WTC11 (cell line): ENCODE measurements around the gene S100B. TPM values are rescaled to one million over a fixed set of nuclear protein-coding genes. Genes with fewer than 3 reads are reported as not detected.

Source experiments
- ATAC-seq: fragments of 200-7000 bp; cut with Tn5 transposase; 2 replicates; pipeline ENCODE4 v1.10.0; 2021; ENCODE audit warnings: mild to moderate bottlenecking, moderate library complexity
- CTCF ChIA-PET: fragments of 300-600 bp; sonication (Branson Sonifier 250); formaldehyde crosslinking; loops from one replicate; lab custom pipeline; 2021; ENCODE audit warnings: antibody characterized with exemption; lab: Charles Lee
- POLR2A ChIA-PET: fragments of 350-600 bp; sonication (Branson Sonifier 250); formaldehyde crosslinking; loops from one replicate; lab custom pipeline; 2021; ENCODE audit warnings: antibody characterized with exemption; lab: Charles Lee
- DNase-seq: peaks from one replicate; pipeline ENCODE4 v3.0.0; 2021; ENCODE audit warnings: low spot score
- H3K27ac Mint-ChIP-seq: 2 replicates; pipeline ENCODE4 v1.8.0; 2021; ENCODE audit warnings: mixed read lengths
- H3K27me3 Mint-ChIP-seq: 2 replicates; pipeline ENCODE4 v1.8.0; 2021; ENCODE audit warnings: low read depth, mild to moderate bottlenecking, moderate library complexity, mixed read lengths
- H3K36me3 Mint-ChIP-seq: 2 replicates; pipeline ENCODE4 v1.8.0; 2021; ENCODE audit warnings: mixed read lengths
- H3K4me1 Mint-ChIP-seq: 2 replicates; pipeline ENCODE4 v1.8.0; 2022; ENCODE audit warnings: mixed read lengths
- H3K4me3 Mint-ChIP-seq: 2 replicates; pipeline ENCODE4 v1.8.0; 2021; ENCODE audit warnings: mild to moderate bottlenecking, moderate library complexity, mixed read lengths
- H3K9me3 Mint-ChIP-seq: 2 replicates; pipeline ENCODE4 v1.8.0; 2021; ENCODE audit warnings: mixed read lengths
- AR ChIP-seq: fragments of 250-450 bp; sonication (Bioruptor Pico); IDR thresholded peaks from 2 replicates; pipeline ENCODE4 v1.9.0; 2021; ENCODE audit warnings: mild to moderate bottlenecking
- ATF3 ChIP-seq: sonication (generic); formaldehyde crosslinking; conservative IDR thresholded peaks from 2 replicates; pipeline ENCODE4 v1.8.1; 2022; ENCODE audit warnings: mild to moderate bottlenecking, missing genetic modification reagents
- CTCF ChIP-seq: fragments of 200-600 bp; IDR thresholded peaks from 2 replicates; pipeline ENCODE4 v1.8.0; 2022; ENCODE audit warnings: antibody characterized with exemption
- EMX1 ChIP-seq: fragments of 250-450 bp; sonication (Bioruptor Pico); IDR thresholded peaks from 2 replicates; pipeline ENCODE4 v1.8.0; 2021; ENCODE audit warnings: mild to moderate bottlenecking
- ESRRA ChIP-seq: sonication (generic); formaldehyde crosslinking; IDR thresholded peaks from 2 replicates; pipeline ENCODE4 v1.8.1; 2022; ENCODE audit warnings: mild to moderate bottlenecking, missing genetic modification reagents, borderline replicate concordance
- FOXJ3 ChIP-seq: sonication (generic); formaldehyde crosslinking; IDR thresholded peaks from 2 replicates; pipeline ENCODE4 v1.9.0; 2021; ENCODE audit warnings: missing genetic modification reagents, mild to moderate bottlenecking, borderline replicate concordance
- FOXK1 ChIP-seq: sonication (generic); formaldehyde crosslinking; IDR thresholded peaks from 2 replicates; pipeline ENCODE4 v1.8.0; 2022; ENCODE audit warnings: mild to moderate bottlenecking, moderate library complexity, missing genetic modification reagents
- GTF2I ChIP-seq: fragments of 250-450 bp; sonication (Bioruptor Pico); conservative IDR thresholded peaks from 2 replicates; pipeline ENCODE4 v1.4.0; 2021; ENCODE audit warnings: mild to moderate bottlenecking
- HMGXB4 ChIP-seq: sonication (generic); formaldehyde crosslinking; IDR thresholded peaks from 2 replicates; pipeline ENCODE4 v1.8.1; 2023; ENCODE audit warnings: mild to moderate bottlenecking, moderate library complexity, missing genetic modification reagents
- JAZF1 ChIP-seq: fragments of 250-450 bp; sonication (Bioruptor Pico); IDR thresholded peaks from 2 replicates; pipeline ENCODE4 v1.9.0; 2021; ENCODE audit warnings: moderate library complexity, mild to moderate bottlenecking, inconsistent platforms
- NR1H2 ChIP-seq: sonication (generic); formaldehyde crosslinking; IDR thresholded peaks from 2 replicates; pipeline ENCODE4 v1.9.0; 2021; ENCODE audit warnings: mild to moderate bottlenecking, moderate library complexity, missing genetic modification reagents
- NR3C1 ChIP-seq: sonication (generic); formaldehyde crosslinking; conservative IDR thresholded peaks from 2 replicates; pipeline ENCODE4 v1.8.1; 2023; ENCODE audit warnings: low read depth, mild to moderate bottlenecking, missing genetic modification reagents
- PRDM15 ChIP-seq: sonication (generic); formaldehyde crosslinking; IDR thresholded peaks from 2 replicates; pipeline ENCODE4 v1.8.0; 2022; ENCODE audit warnings: missing genetic modification reagents
- PRRX2 ChIP-seq: fragments of 250-450 bp; sonication (Bioruptor Pico); IDR thresholded peaks from 2 replicates; pipeline ENCODE4 v1.8.0; 2021; ENCODE audit warnings: mild to moderate bottlenecking
- RELA ChIP-seq: sonication (generic); formaldehyde crosslinking; IDR thresholded peaks from 2 replicates; pipeline ENCODE4 v1.8.1; 2022; ENCODE audit warnings: missing genetic modification reagents, mild to moderate bottlenecking, borderline replicate concordance
- ZBTB21 ChIP-seq: sonication (generic); formaldehyde crosslinking; IDR thresholded peaks from 2 replicates; pipeline ENCODE4 v1.8.1; 2023; ENCODE audit warnings: mild to moderate bottlenecking, missing genetic modification reagents, borderline replicate concordance
- ZNF219 ChIP-seq: sonication (generic); formaldehyde crosslinking; IDR thresholded peaks from 2 replicates; pipeline ENCODE4 v1.8.0; 2023; ENCODE audit warnings: missing genetic modification reagents, mild to moderate bottlenecking, borderline replicate concordance
- ZNF416 ChIP-seq: fragments of 250-450 bp; sonication (Bioruptor Pico); IDR thresholded peaks from 2 replicates; pipeline ENCODE4 v1.9.0; 2021; ENCODE audit warnings: mild to moderate bottlenecking, inconsistent platforms
- ZNF532 ChIP-seq: fragments of 250-450 bp; sonication (Bioruptor Pico); IDR thresholded peaks from 2 replicates; pipeline ENCODE4 v1.9.0; 2021; ENCODE audit warnings: mild to moderate bottlenecking, borderline replicate concordance
- total RNA-seq: library from RNA; stranded (reverse); gene quantifications from 3 replicates; pipeline ENCODE4 v1.2.3, GENCODE V29; 2021

The S100B gene
- total RNA-seq, 1 experiment from 2014 or later = 0.46 TPM

GRCh38 chr21:46617267-46618051, 12.6 kb upstream of the S100B start:
- Mint-ChIP-seq H3K4me1 (peaks cover 19% of the 10 kb centered on the region), H3K4me3 (no peak overlapping the region), H3K27ac (no peak overlapping the region), H3K36me3 (no peaks in the 10 kb centered on the region), H3K9me3 (peaks cover 8% of the 10 kb centered on the region), H3K27me3 (no peaks in the 10 kb centered on the region; the same call in none of the 2 replicates)
- DNase-seq = no peak
- POLR2A ChIA-PET = no interaction called here
- TF ChIP-seq CTCF = no peak
- no peak for TF ChIP-seq RELA (CRISPR knock-in tag)
- no peak for TF ChIP-seq ZBTB21 (CRISPR knock-in tag)
- no peak for TF ChIP-seq ATF3 (CRISPR knock-in tag)
- TF ChIP-seq JAZF1 = no peak
- TF ChIP-seq EMX1 = no peak
- no peak for TF ChIP-seq ZNF416 (CRISPR knock-in tag)
- no peak for TF ChIP-seq GTF2I (CRISPR knock-in tag)
- TF ChIP-seq FOXJ3 (CRISPR knock-in tag) = no peak
- no peak for TF ChIP-seq NR1H2 (CRISPR knock-in tag)
- no peak for TF ChIP-seq FOXK1 (CRISPR knock-in tag)
- TF ChIP-seq AR = no peak
- TF ChIP-seq HMGXB4 (CRISPR knock-in tag) = no peak
- TF ChIP-seq NR3C1 = no peak
- TF ChIP-seq ZNF219 (CRISPR knock-in tag) = no peak
- no peak for TF ChIP-seq ZNF532
- no peak for TF ChIP-seq PRRX2 (CRISPR knock-in tag)
- TF ChIP-seq PRDM15 (CRISPR knock-in tag) = no peak
- TF ChIP-seq ESRRA (CRISPR knock-in tag) = no peak
- CTCF ChIA-PET = no interaction called here
- ATAC-seq = no peak
